Measurements from ENCODE around the gene PRKCQ.

PRKCQ gene

GRCh38 chr10:6579904-6580278 lies at the start of gene PRKCQ:
Gene PRKCQ, minus strand, starts transcription at chr10:6580276. Its CDS starts 65,141 bp downstream, at chr10:6515135.
- no peak for DNase-seq (ENCODE audit: low read depth)

GRCh38 chr10:6625428-6625827 lies 45.4 kb upstream of the PRKCQ start:
- no peak for DNase-seq (ENCODE audit: low read depth)

GRCh38 chr10:6624392-6624791 lies 44.3 kb upstream of the PRKCQ start:
- DNase-seq (ENCODE audit: low read depth) = no peak

GRCh38 chr10:6622921-6623320 lies 42.8 kb upstream of the PRKCQ start:
- no peak for DNase-seq (ENCODE audit: low read depth)

- no peak for DNase-seq (ENCODE audit: low read depth)
These were observed 41.5 kb upstream of the PRKCQ start for GRCh38 chr10:6621536-6621935.

- no peak for DNase-seq (ENCODE audit: low read depth)
These were observed 39.6 kb upstream of the PRKCQ start for GRCh38 chr10:6619660-6620059.

GRCh38 chr10:6618340-6618739 lies 38.3 kb upstream of the PRKCQ start:
- no peak for DNase-seq (ENCODE audit: low read depth)

- no peak for DNase-seq (ENCODE audit: low read depth)
These were observed 37.4 kb upstream of the PRKCQ start for GRCh38 chr10:6617309-6618076.

- DNase-seq (ENCODE audit: low read depth) = no peak
These were observed 35.9 kb upstream of the PRKCQ start for GRCh38 chr10:6615971-6616370.

GRCh38 chr10:6612371-6612770 lies 32.3 kb upstream of the PRKCQ start:
- no peak for DNase-seq (ENCODE audit: low read depth)

- no peak for DNase-seq (ENCODE audit: low read depth)
These were observed 30.6 kb upstream of the PRKCQ start for GRCh38 chr10:6610647-6611046.

GRCh38 chr10:6609625-6610024 lies 29.5 kb upstream of the PRKCQ start:
- DNase-seq (ENCODE audit: low read depth) = no peak

- no peak for DNase-seq (ENCODE audit: low read depth)
These were observed 27.7 kb upstream of the PRKCQ start for GRCh38 chr10:6607778-6608177.

GRCh38 chr10:6607182-6607581 lies 27.1 kb upstream of the PRKCQ start:
- DNase-seq (ENCODE audit: low read depth) = no peak

- DNase-seq (ENCODE audit: low read depth) = no peak
These were observed 23.4 kb upstream of the PRKCQ start for GRCh38 chr10:6603142-6604125.

- DNase-seq (ENCODE audit: low read depth) = no peak
These were observed 22.6 kb upstream of the PRKCQ start for GRCh38 chr10:6602700-6603084.

- no peak for DNase-seq (ENCODE audit: low read depth)
These were observed 22.1 kb upstream of the PRKCQ start for GRCh38 chr10:6602026-6602699.

- DNase-seq (ENCODE audit: low read depth) = no peak
These were observed 21.2 kb upstream of the PRKCQ start for GRCh38 chr10:6601246-6601805.

GRCh38 chr10:6600224-6600987 lies 20.3 kb upstream of the PRKCQ start:
- DNase-seq (ENCODE audit: low read depth) = no peak

- DNase-seq (ENCODE audit: low read depth) = no peak
These were observed 18.6 kb upstream of the PRKCQ start for GRCh38 chr10:6598679-6599078.

- no peak for DNase-seq (ENCODE audit: low read depth)
These were observed 17.4 kb upstream of the PRKCQ start for GRCh38 chr10:6597478-6597877.

Measured in GM04504 (cell line).